Measurements from ENCODE around the gene ITGA7.
A peak's percentile ranks its signal among the peaks of the same experiment; 100 is the strongest.

Gene ITGA7

DNA sequence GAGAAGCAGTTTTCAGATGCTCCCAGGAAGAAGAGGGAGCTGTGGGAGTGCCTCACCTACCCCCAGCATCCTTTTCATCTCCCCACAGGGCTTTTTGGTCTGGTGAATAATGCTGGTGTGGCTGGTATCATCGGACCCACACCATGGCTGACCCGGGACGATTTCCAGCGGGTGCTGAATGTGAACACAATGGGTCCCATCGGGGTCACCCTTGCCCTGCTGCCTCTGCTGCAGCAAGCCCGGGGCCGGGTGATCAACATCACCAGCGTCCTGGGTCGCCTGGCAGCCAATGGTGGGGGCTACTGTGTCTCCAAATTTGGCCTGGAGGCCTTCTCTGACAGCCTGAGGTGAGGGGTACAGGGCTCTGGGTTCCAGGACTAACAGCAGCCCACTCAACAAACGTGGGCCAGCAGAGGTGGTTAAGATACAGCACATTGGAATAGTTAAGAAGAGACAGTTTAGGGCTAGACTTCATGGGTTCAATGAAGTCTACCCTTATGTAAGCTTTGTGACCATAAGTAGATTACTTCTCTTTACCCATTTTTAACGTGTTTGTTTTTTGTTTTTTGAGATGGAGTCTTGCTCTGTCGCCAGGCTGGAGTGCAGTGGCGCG, 14.0 kb upstream of the ITGA7 start:
- H3K27me3 ChIP-seq (ENCODE audit: insufficient read depth, poor library complexity, severe bottlenecking) = no peaks in the 10 kb centered on the region
- peak overlapping the region; percentile 25 for H3K27ac ChIP-seq (ENCODE audit: poor library complexity, severe bottlenecking)
- DNase-seq (ENCODE audit: low spot score) = no peak
- TF ChIP-seq, protein P1, sequence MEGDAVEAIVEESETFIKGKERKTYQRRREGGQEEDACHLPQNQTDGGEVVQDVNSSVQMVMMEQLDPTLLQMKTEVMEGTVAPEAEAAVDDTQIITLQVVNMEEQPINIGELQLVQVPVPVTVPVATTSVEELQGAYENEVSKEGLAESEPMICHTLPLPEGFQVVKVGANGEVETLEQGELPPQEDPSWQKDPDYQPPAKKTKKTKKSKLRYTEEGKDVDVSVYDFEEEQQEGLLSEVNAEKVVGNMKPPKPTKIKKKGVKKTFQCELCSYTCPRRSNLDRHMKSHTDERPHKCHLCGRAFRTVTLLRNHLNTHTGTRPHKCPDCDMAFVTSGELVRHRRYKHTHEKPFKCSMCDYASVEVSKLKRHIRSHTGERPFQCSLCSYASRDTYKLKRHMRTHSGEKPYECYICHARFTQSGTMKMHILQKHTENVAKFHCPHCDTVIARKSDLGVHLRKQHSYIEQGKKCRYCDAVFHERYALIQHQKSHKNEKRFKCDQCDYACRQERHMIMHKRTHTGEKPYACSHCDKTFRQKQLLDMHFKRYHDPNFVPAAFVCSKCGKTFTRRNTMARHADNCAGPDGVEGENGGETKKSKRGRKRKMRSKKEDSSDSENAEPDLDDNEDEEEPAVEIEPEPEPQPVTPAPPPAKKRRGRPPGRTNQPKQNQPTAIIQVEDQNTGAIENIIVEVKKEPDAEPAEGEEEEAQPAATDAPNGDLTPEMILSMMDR (IDR thresholded peaks at IDR 0.05; ENCODE audit: poor library complexity, severe bottlenecking) = no peak
- ATAC-seq (ENCODE audit: low read depth) = no peak
- peaks cover 31% of the 10 kb centered on the region for H3K36me3 ChIP-seq (ENCODE audit: low read depth)
- no peak overlapping the region for H3K4me3 ChIP-seq (ENCODE audit: severe bottlenecking)
- H3K9me3 ChIP-seq (ENCODE audit: severe bottlenecking) = no peaks in the 10 kb centered on the region
- H3K4me1 ChIP-seq (ENCODE audit: insufficient read depth, poor library complexity, severe bottlenecking) = peaks cover 14% of the 10 kb centered on the region

DNA sequence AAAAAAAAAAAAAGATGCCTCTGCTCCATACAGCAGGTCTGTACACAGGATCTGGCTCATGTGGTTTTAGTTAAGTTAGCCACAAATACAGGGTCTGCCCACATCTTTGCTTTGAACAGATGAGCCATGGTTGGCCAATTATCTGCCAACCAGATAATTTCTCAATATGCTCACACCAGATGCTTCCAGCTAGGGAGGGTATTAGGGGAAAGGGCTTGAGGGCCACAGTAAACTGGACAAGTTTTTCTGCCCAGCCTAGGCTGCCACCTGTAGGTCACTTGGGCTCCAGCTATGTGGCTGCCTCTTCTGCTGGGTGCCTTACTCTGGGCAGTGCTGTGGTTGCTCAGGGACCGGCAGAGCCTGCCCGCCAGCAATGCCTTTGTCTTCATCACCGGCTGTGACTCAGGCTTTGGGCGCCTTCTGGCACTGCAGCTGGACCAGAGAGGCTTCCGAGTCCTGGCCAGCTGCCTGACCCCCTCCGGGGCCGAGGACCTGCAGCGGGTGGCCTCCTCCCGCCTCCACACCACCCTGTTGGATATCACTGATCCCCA, 13.3 kb upstream of the ITGA7 start:
- no peak overlapping the region for H3K4me3 ChIP-seq (ENCODE audit: severe bottlenecking)
- DNase-seq (ENCODE audit: low spot score) (peak; percentile 88), ATAC-seq (ENCODE audit: low read depth) (peak; percentile 76)
- peaks cover 12% of the 10 kb centered on the region for H3K4me1 ChIP-seq (ENCODE audit: insufficient read depth, poor library complexity, severe bottlenecking)
- peaks cover 24% of the 10 kb centered on the region for H3K36me3 ChIP-seq (ENCODE audit: low read depth)
- no peaks in the 10 kb centered on the region for H3K27me3 ChIP-seq (ENCODE audit: insufficient read depth, poor library complexity, severe bottlenecking)
- TF ChIP-seq, protein P1 (IDR thresholded peaks at IDR 0.05; ENCODE audit: poor library complexity, severe bottlenecking) = peak; percentile 81
- peak overlapping the region; percentile 25 for H3K27ac ChIP-seq (ENCODE audit: poor library complexity, severe bottlenecking)
- H3K9me3 ChIP-seq (ENCODE audit: severe bottlenecking) = no peaks in the 10 kb centered on the region

DNA sequence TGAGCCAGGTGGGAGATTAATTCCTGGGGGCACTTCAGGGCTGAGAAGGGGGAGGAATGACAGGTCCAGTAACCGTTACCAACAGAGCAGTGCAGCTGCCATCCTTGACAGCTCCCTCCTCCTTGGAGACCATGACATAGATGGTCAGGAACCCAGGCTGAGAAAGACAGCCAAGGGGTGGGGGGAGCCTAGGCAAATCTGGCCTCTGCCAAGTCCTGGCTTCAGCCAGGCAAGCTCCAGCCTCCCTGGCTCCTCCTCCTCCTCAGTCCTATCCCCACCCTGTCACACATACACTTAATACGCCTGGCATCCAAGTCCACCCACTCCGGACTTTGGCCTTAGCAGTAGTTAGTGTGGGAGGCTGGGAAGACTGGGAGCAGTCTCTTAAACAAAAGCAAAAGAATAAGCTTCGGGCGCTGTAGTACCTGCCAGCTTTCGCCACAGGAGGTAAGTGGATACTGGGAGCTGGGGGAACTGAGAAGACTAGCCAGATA, 12.4 kb upstream of the ITGA7 start, which contains the start of gene RDH5:
RDH5 (plus strand) TSS at position 323 of the 494 bp plus-strand sequence. CDS start 792 bp downstream, outside the sequence.
- H3K36me3 ChIP-seq (ENCODE audit: low read depth) = peaks cover 15% of the 10 kb centered on the region
- DNase-seq (ENCODE audit: low spot score) (no peak), ATAC-seq (ENCODE audit: low read depth) (no peak)
- TF ChIP-seq, protein P1 (IDR thresholded peaks at IDR 0.05; ENCODE audit: poor library complexity, severe bottlenecking) = no peak
- H3K4me3 ChIP-seq (ENCODE audit: severe bottlenecking) = no peak within 1 kb of the TSS
- H3K4me1 ChIP-seq (ENCODE audit: insufficient read depth, poor library complexity, severe bottlenecking) = peaks cover 17% of the 10 kb centered on the region
- H3K27me3 ChIP-seq (ENCODE audit: insufficient read depth, poor library complexity, severe bottlenecking) = no peaks in the 10 kb centered on the region
- H3K9me3 ChIP-seq (ENCODE audit: severe bottlenecking) = no peaks in the 10 kb centered on the region
- peak within 1 kb of the TSS; percentile 25 for H3K27ac ChIP-seq (ENCODE audit: poor library complexity, severe bottlenecking)

DNA sequence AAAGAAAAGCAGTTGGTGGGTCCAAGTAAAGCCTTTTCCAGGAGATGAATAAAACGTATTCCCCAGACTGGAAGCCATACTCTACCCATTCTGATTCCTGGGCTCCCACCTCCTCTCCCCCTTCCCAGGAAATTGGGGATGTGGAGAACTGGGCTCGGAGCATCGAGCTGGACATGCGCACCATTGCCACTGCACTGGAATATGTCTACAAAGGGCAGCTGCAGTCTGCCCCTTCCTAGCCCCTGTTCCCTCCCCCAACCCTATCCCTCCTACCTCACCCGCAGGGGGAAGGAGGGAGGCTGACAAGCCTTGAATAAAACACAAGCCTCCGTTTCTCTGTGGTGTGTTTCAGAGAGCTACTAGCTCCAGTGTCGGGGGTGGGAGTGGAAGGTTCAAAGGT, 11.7 kb upstream of the ITGA7 start:
- Histone ChIP-seq H3K27me3 (ENCODE audit: insufficient read depth, poor library complexity, severe bottlenecking) (no peaks in the 10 kb centered on the region), H3K4me1 (ENCODE audit: insufficient read depth, poor library complexity, severe bottlenecking) (peaks cover 17% of the 10 kb centered on the region), H3K36me3 (ENCODE audit: low read depth) (peaks cover 8% of the 10 kb centered on the region), H3K9me3 (ENCODE audit: severe bottlenecking) (no peaks in the 10 kb centered on the region), H3K27ac (ENCODE audit: poor library complexity, severe bottlenecking) (no peak overlapping the region), H3K4me3 (ENCODE audit: severe bottlenecking) (no peak overlapping the region)
- ATAC-seq (ENCODE audit: low read depth) = no peak
- TF ChIP-seq, protein P1 (IDR thresholded peaks at IDR 0.05; ENCODE audit: poor library complexity, severe bottlenecking) = no peak
- no peak for DNase-seq (ENCODE audit: low spot score)
